HG03135 (cell line): ENCODE measurements around the gene RNU6-1.

ENCODE experiments used
- ATAC-seq: cut with Tn5 transposase; IDR thresholded peaks from one replicate; pipeline ENCODE4 v1.9.1; 2021; ENCODE audit warnings: mild to moderate bottlenecking, moderate library complexity; ENCODE audit not compliant: unreplicated experiment

The RNU6-1 gene

DNA sequence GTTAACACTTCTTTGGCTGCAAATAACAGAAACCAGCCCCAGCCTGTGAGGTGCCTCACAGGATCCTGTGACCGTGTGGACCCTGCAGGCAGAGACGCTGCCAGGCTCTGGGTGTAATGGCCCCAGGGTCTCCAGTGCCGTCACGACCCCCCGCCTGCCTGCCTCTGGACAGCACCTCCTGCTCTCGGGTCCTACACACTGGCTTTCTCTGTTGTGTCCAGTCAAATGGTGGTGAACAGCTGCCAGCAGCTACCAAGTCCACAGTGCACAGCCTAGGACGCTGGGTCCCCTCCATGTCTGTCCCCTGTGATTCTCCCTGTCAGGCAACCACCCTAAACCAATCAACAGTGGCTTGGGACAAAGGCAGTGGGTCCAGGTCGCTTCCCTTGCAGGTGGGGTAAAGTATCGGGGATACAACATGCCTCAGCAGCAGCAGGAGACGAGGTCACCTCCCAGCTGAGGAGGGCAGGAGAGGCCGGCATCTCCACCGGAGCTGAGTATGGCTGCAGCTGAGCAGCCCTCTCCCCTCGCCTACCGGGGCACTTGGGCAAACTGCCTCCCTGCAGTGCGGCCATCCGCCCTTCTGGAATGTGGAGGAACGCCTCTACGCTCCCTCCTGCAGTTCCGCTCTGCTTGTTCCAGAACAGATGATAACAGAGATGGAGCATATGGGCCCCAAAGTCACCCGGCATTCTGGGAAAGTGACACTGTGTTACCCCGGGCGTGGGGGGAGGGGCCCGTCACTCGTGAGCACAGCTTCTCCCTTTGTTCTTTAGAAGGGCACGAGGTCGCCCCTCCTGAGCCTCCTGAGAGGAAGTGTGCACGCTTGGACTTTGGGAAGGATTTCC, 35.6 kb downstream of the RNU6-1 start:
- no peak for ATAC-seq

DNA sequence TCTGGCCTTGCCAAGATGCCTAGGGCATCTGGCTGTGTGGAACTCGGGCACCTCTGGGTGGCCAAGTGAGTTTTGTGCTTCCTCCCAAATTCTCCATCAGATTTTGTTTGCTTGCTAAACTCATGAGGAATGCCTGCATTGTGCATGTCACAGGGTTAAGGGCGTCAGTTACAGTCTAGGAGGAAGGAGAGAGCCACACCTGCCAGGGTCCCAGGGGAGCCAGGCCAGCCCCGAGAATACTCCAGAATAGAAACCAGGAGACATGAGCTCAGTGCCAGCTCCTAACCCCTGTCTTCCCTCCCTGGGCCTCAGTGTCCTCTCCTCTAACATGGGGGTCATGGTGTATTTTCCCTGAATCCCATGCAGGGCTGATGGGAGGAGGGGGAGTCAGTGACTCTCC, 36.5 kb downstream of the RNU6-1 start:
- ATAC-seq: no peak

- no peak for ATAC-seq
Observed at GRCh38 chr15:67801926-67802914, 37.6 kb downstream of the RNU6-1 start.

DNA sequence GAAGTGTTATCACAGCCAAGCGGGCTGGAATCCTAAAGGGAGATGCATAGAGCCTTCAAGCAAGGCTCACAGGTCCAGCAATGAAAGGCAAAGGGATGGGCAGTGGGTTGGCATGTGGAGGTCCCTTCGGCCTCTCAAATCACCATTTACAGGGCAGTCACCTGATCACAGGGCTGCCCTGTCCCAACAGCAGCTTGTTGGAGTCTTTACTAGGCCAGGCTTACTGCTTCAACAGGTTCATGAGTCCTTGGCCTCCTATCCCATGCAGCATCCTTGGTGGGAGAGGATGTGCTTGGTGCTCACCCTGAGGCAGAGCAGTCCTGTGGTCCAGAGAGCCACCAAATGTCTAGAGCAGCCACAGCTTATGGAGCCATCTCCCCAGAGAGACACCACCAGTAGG, 38.7 kb downstream of the RNU6-1 start:
- ATAC-seq: no peak

DNA sequence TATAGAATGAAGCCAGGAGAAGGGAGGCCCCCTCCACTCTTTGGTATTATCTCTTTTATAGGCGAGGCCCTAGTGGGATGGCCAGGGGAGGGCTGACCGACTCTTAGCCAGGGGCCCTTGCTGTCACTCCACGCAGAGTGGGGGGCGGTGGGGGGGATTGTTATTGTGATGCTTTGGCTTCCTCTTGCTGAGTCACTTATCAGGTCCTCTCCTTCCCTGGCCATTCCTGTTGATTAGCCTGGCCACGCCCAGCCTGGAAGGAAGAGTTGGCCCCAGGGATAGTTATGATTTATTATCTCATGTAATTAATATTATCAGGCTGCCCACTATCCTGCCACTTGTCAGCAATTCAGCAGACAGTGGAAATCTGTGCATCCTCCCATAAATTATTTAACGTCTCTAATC, 40.0 kb downstream of the RNU6-1 start:
- ATAC-seq: no peak

DNA sequence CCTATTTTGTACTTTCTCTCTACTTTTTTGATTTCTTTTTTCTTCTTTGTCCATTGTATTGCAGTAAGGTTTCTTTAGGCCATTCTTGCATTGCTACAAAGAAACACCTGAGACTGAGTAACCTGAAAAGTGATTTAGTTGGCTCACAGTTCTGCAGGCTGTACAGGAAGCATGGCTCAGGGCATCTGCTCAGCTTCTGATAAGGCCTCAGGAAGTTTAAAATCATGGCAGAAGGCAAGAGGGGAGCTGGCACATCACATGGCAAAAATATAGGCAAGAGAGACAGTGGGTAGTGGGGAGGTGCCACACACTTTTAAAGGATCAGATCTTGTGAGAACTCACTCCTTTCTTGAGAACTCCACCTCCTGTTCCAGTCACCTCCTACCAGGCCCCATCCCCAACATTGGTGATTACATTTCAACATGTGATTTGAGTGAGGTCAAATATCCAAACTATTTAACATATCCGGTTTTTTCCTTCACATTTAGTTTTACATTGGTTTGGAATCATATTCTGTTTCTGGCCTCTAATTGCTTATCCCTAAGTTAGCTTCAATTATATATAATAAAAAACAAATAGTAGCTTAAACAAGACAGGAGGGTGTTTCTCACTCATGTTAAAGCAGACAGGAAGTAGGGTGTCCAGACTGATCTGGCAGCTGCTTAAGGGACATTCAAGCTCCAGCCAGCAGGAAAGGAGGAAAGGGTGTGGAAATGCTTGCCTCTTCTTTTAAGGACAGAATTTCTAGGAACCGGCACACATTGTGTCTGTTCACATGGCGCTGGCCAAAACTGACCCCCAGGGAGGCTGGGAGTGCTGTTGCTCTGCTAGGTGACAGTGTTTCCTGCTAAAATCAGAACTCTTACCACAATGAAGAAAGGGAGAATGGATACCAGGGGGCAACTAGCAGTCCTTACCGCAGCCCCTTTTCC, 43.4 kb downstream of the RNU6-1 start:
- no peak for ATAC-seq

- no peak for ATAC-seq
Observed at GRCh38 chr15:67794832-67795574, 44.8 kb downstream of the RNU6-1 start.

- no peak for ATAC-seq
Observed at GRCh38 chr15:67792250-67792942, 47.4 kb downstream of the RNU6-1 start.

DNA sequence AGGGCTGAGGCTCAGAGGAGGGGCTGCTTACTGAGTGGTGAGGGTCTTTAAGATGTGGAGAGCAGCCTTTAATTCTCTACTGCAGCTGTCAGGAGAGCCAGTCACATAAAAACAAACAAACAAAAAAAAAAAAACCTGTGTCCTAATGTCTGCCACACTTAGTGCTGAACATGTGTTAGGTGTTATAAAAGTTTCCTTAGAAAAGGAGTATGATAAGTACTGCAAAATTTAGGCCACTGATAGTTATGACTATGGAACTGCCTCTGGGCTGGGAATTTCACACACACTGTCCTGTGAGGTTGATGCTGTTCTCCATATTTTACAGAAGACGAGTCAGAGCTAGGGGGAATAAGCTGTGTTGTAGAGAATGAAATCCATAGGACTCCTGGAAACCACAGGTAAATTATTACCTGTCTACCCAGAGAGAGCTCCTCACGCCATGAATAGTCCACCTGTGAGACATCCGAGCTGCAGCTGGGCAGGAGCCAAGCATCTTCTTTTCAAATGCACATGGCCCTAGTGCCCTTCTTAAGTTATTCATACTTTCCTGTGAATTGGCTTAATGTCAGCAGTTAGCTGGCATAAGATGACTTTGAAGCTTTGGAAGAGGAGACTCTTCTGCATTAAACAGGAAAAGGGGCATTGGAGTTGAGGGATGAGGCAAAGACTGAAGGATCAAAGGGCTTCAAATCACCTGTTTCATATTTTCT, 49.1 kb downstream of the RNU6-1 start:
- ATAC-seq: no peak
